Ishikawa (cell line): ENCODE measurements around the gene LGR6.

Experiments used
- CEBPB ChIP-seq: IDR thresholded peaks from 2 replicates; pipeline ENCODE4 v1.6.1; 2012
- EGR1 ChIP-seq: IDR thresholded peaks from 2 replicates; pipeline ENCODE4 v1.6.1; 2012
- EP300 ChIP-seq: IDR thresholded peaks from 2 replicates; pipeline ENCODE4 v1.6.1; 2012; ENCODE audit warnings: borderline replicate concordance
- FOXM1 ChIP-seq: IDR thresholded peaks from 2 replicates; pipeline ENCODE4 v1.6.1; 2012; ENCODE audit warnings: low read depth, borderline replicate concordance
- MAX ChIP-seq: IDR thresholded peaks from 2 replicates; pipeline ENCODE4 v1.6.1; 2012
- NFIC ChIP-seq: IDR thresholded peaks from 2 replicates; pipeline ENCODE4 v1.6.1; 2012
- RAD21 ChIP-seq: IDR thresholded peaks from 2 replicates; pipeline ENCODE4 v1.6.1; 2012; ENCODE audit warnings: low read depth
- REST ChIP-seq: IDR thresholded peaks from 2 replicates; pipeline ENCODE4 v1.6.1; 2012; ENCODE audit warnings: low read depth, mild to moderate bottlenecking
- TAF1 ChIP-seq: IDR thresholded peaks from 2 replicates; pipeline ENCODE4 v1.6.1; 2012; ENCODE audit warnings: low read depth, mild to moderate bottlenecking
- TCF12 ChIP-seq: IDR thresholded peaks from 2 replicates; pipeline ENCODE4 v1.6.1; 2012; ENCODE audit warnings: low read depth
- TEAD4 ChIP-seq: IDR thresholded peaks from 2 replicates; pipeline ENCODE4 v1.6.1; 2012
- USF1 ChIP-seq: IDR thresholded peaks from 2 replicates; pipeline ENCODE4 v1.6.1; 2012
- YY1 ChIP-seq: IDR thresholded peaks from 2 replicates; pipeline ENCODE4 v1.6.1; 2012; ENCODE audit warnings: low read depth
- ZBTB7A ChIP-seq: IDR thresholded peaks from 2 replicates; pipeline ENCODE4 v1.6.1; 2012; ENCODE audit warnings: low read depth

GRCh38 chr1:202227053-202227672 lies 33.6 kb downstream of the LGR6 start:
- TF ChIP-seq REST: no peak
- no peak for TF ChIP-seq YY1
- TF ChIP-seq MAX: no peak
- no peak for TF ChIP-seq TCF12
- TF ChIP-seq TEAD4: no peak
- no peak for TF ChIP-seq EGR1
- TF ChIP-seq EP300: no peak
- TF ChIP-seq FOXM1: no peak
- TF ChIP-seq ZBTB7A: no peak
- no peak for TF ChIP-seq RAD21
- TF ChIP-seq USF1: no peak
- no peak for TF ChIP-seq CEBPB
- no peak for TF ChIP-seq NFIC
- TF ChIP-seq TAF1: no peak
